Esophagus squamous epithelium (tissue), 5 donors: ENCODE data around the gene CXCR5. TPM values are rescaled to one million over a fixed set of nuclear protein-coding genes. Genes with fewer than 3 reads are reported as not detected.

Experiments used
- DNase-seq: peaks from one replicate; lab custom pipeline; 2025; lab: John Stamatoyannopoulos, UW
- H3K27ac ChIP-seq, 4 donors: fragments of 200-600 bp; sonication (generic); one replicate each; pipeline ENCODE4 v1.5.1; 2016 to 2019; ENCODE audit warnings: mild to moderate bottlenecking in 1 of 4
- H3K27me3 ChIP-seq, 4 donors: fragments of 200-600 bp; sonication (generic); 1 replicate in 3 of 4; 2 replicates in 1 of 4; pipeline versions ENCODE4 v1.5.1 to v1.6.0; 2017 to 2021; ENCODE audit warnings: antibody characterized with exemption in 1 of 4
- H3K36me3 ChIP-seq, 3 donors: fragments of 200-600 bp; sonication (generic); one replicate each; pipeline ENCODE4 v1.5.1; 2016 to 2019
- H3K4me1 ChIP-seq, 3 donors: fragments of 200-600 bp; sonication (generic); one replicate each; pipeline ENCODE4 v1.5.1; 2017 to 2019
- H3K4me3 ChIP-seq, 4 donors: fragments of 200-600 bp; sonication (generic); 1 replicate in 3 of 4; 2 replicates in 1 of 4; pipeline ENCODE4 v1.5.1; 2016 to 2019; ENCODE audit warnings: mild to moderate bottlenecking in 2 of 4, moderate library complexity in 1 of 4
- H3K9me3 ChIP-seq, 3 donors: fragments of 200-600 bp; sonication (generic); one replicate each; pipeline ENCODE4 v1.5.1; 2016 to 2019
- POLR2A ChIP-seq, 4 donors: fragments of 450-650 bp; IDR thresholded peaks; one replicate each; pipeline ENCODE4 v1.6.1; 2017; ENCODE audit warnings: antibody characterized with exemption in 4 of 4, mild to moderate bottlenecking in 4 of 4, moderate library complexity in 3 of 4
- WGBS, 2 donors: methylation state at CpG; one replicate each; pipeline ENCODE4 v1.1.5; 2018; 5-methylcytosine and 5-hydroxymethylcytosine counted together
- intact Hi-C: fragments of 100-400 bp; cut with DNase I; formaldehyde crosslinking; loops from one replicate; pipeline ENCODE4 v1.15.0; 2022
- total RNA-seq, 4 donors: library from RNA; depleted of rRNA; stranded (reverse); fragments of >200 nt; gene quantifications; one replicate each; pipeline ENCODE4 v1.1.0, GENCODE V29; 2016
- TF ChIP-seq, protein P1 (sequence below), 6 experiments: fragments of 450-650 bp in 4 of 6; fragments of 200-600 bp in 2 of 6; sonication (generic) in 2 of 6; IDR thresholded peaks; one replicate each; pipeline ENCODE4 v1.5.1; 2016 to 2019; ENCODE audit warnings: antibody characterized with exemption in 6 of 6, mild to moderate bottlenecking in 4 of 6, moderate library complexity in 4 of 6
- donor health status: DM: yes; HTN: yes; CAD: no.

Gene CXCR5
- total RNA-seq, 4 donors from 2014 or later, result 0.06 TPM; not detected in 3

DNA sequence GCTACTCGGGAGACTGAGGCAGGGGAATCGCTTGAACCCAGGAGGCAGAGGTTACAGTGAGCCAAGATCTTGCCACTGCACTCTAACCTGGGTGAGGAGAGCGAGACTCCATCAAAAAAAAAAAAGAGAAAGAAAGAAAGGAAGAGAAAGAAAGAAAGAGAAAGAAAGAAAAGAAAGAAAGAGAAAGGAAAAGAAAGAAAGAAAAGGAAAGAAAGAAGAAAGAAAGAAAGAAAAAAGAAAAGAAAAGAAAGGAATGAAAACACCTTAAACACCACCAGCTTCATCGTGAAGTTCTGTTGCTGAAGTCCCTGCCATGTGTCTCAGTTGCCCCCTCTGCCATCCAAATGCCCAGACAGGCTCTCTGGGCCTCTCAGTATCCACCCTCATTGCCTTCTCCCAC lies 9.9 kb upstream of the CXCR5 start:
- no peak for DNase-seq
- no peaks in the 10 kb centered on the region for H3K36me3 ChIP-seq
- 92 to 93% methylated on average over 4 of the region's 4 CpGs for WGBS, 2 donors
- peaks cover 0 to 31% (median 5%) of the 10 kb centered on the region in 3 donors for H3K4me1 ChIP-seq
- intact Hi-C loops, result no loop called here
- TF ChIP-seq, protein P1, sequence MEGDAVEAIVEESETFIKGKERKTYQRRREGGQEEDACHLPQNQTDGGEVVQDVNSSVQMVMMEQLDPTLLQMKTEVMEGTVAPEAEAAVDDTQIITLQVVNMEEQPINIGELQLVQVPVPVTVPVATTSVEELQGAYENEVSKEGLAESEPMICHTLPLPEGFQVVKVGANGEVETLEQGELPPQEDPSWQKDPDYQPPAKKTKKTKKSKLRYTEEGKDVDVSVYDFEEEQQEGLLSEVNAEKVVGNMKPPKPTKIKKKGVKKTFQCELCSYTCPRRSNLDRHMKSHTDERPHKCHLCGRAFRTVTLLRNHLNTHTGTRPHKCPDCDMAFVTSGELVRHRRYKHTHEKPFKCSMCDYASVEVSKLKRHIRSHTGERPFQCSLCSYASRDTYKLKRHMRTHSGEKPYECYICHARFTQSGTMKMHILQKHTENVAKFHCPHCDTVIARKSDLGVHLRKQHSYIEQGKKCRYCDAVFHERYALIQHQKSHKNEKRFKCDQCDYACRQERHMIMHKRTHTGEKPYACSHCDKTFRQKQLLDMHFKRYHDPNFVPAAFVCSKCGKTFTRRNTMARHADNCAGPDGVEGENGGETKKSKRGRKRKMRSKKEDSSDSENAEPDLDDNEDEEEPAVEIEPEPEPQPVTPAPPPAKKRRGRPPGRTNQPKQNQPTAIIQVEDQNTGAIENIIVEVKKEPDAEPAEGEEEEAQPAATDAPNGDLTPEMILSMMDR (IDR thresholded peaks at IDR 0.05), result no peak
- TF ChIP-seq POLR2A (IDR thresholded peaks at IDR 0.05), result no peak
- no peaks in the 10 kb centered on the region for H3K27me3 ChIP-seq
- no peak overlapping the region for H3K4me3 ChIP-seq
- no peak overlapping the region for H3K27ac ChIP-seq
- H3K9me3 ChIP-seq, result no peaks in the 10 kb centered on the region

DNA sequence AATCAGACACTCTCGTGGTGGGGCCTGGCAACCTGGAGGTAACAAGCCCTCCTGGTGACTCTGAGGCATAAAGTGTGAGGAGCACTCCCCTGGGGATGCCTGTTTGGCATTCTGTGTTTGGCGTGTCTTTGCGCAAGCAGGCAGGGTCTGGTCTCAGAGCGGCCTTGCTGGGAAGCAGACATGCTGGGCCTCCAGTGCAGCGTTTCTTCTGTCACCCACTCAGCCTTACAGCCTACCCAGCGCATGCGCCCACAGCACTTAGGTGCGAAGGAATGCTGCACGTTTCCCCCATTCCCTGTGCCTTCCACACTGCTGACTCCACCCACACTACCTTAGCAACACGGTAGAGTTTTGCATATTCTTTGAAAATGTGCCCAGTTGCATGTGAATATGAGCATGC lies 7.4 kb upstream of the CXCR5 start:
- intact Hi-C loops, result no loop called here
- no peaks in the 10 kb centered on the region for H3K27me3 ChIP-seq
- peaks cover 0 to 7% (median 0%) of the 10 kb centered on the region in 3 donors for H3K4me1 ChIP-seq
- H3K4me3 ChIP-seq, result no peak overlapping the region
- 64 to 75% methylated on average over 9 to 10 of the region's 10 CpGs for WGBS, 2 donors
- DNase-seq, result no peak
- no peaks in the 10 kb centered on the region for H3K9me3 ChIP-seq
- H3K27ac ChIP-seq, result peak overlapping the region in 2 of 4 donors; percentile 32 to 54
- TF ChIP-seq, protein P1 (IDR thresholded peaks at IDR 0.05), result no peak
- no peak for TF ChIP-seq POLR2A (IDR thresholded peaks at IDR 0.05)
- no peaks in the 10 kb centered on the region for H3K36me3 ChIP-seq

DNA sequence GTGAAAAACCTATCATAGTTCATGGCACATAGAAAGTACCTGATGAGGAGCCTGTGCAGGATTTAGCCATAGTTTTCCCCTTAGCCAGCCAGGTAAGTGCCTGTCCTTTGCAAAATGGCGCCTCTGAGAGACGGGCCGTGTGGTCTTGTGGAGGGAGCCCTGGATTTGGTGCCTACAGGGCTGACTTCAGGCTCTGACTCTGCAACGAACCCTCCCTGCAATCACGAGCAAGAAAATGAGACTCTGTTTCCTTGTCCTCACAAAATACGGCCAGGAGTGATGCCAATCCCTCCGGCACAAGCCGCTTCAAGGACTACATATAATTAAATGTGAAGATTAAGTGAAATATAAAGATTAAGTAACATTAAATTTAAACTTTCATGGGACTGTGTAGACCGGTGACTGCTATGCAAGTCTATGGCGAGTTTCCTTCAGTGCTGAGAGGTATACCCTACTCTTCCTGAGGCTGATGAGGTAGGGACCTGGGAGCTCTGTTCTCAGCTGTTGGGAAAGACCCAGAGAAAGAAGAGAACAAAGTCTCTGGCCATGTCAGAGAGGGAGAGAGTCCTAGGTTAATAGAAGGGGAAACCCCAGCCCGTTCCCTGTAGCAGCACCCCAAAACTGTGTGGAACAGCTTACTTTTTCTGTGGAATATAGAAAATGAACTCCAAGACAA lies 6.1 kb upstream of the CXCR5 start:
- no peaks in the 10 kb centered on the region for H3K9me3 ChIP-seq
- H3K4me1 ChIP-seq, result peaks cover 0 to 7% (median 0%) of the 10 kb centered on the region in 3 donors
- no peaks in the 10 kb centered on the region for H3K36me3 ChIP-seq
- no peak for DNase-seq
- intact Hi-C loops, result no loop called here
- no peak overlapping the region for H3K4me3 ChIP-seq
- TF ChIP-seq, protein P1 (IDR thresholded peaks at IDR 0.05), result no peak
- no peak for TF ChIP-seq POLR2A (IDR thresholded peaks at IDR 0.05)
- H3K27me3 ChIP-seq, result no peaks in the 10 kb centered on the region
- H3K27ac ChIP-seq, result peak overlapping the region in 2 of 4 donors; percentile 32 to 48
- 80 to 81% methylated on average over 10 to 11 of the region's 11 CpGs for WGBS, 2 donors

DNA sequence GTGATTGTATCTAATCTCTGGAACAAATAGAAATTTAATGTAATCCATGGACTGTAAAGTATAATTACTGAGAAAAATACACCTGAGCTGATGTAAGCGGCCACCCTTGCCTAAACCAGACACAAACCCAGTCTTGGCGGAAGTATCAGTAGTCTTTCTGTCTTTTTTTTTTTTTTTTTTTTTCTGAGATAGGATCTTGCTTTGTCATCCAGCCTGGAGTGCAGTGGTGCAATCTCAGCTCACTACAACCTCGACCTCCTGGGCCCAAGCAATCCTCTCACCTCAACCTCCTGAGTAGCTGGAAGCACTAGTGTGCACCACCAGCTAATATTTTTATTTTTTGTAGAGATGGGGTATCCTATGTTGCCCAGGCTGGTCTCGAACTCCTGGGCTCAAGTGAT lies 5.5 kb upstream of the CXCR5 start:
- H3K27ac ChIP-seq, result no peak overlapping the region

DNA sequence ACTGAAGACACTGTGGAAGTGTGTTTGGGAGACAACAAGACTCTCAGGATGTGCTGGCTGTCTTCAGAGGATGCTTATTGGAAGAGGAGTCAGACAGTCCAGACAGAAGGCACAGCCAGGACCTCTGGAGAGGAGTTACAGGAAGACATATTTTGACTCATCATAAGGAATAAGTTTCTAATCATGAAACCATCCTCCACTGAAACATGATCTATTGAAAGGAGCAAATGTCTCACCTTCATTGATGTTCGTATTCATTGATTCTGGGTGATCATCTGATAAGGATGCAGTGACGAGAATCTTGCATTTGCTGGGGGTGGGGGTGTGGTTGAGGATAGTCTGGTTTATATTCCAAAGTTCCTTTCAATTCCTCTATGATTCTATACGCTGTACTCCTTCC lies 2.5 kb upstream of the CXCR5 start:
- intact Hi-C loops, result no loop called here
- DNase-seq, result no peak
- Histone ChIP-seq H3K27ac (no peak overlapping the region), H3K4me1 (peaks cover 0 to 3% (median 0%) of the 10 kb centered on the region in 3 donors), H3K36me3 (no peaks in the 10 kb centered on the region), H3K4me3 (no peak overlapping the region), H3K27me3 (no peaks in the 10 kb centered on the region), H3K9me3 (no peaks in the 10 kb centered on the region)
- no peak for TF ChIP-seq POLR2A (IDR thresholded peaks at IDR 0.05)
- TF ChIP-seq, protein P1 (IDR thresholded peaks at IDR 0.05), result no peak
- WGBS, 2 donors, result 79 to 85% methylated on average over 3 of the region's 3 CpGs

More for the DNA sequence above, 5.5 kb upstream of the CXCR5 start:
- DNase-seq, result no peak
- no peaks in the 10 kb centered on the region for H3K36me3 ChIP-seq
- no peak overlapping the region for H3K4me3 ChIP-seq
- TF ChIP-seq, protein P1 (IDR thresholded peaks at IDR 0.05), result no peak
- no peaks in the 10 kb centered on the region for H3K27me3 ChIP-seq
- peaks cover 0 to 7% (median 0%) of the 10 kb centered on the region in 3 donors for H3K4me1 ChIP-seq
- intact Hi-C loops, result no loop called here
- WGBS, 2 donors, result 71 to 89% methylated on average over 2 to 4 of the region's 4 CpGs
- no peaks in the 10 kb centered on the region for H3K9me3 ChIP-seq
